NCI-H1048 (cell line): Measurements from ENCODE around the gene TATDN2.
"Not testable (repeated sequence)": the region's sequence is repeated elsewhere in the genome, so short reads cannot be mapped to it uniquely, and the experiment has no call there.

Experiments used
- DNase-seq: peaks from one replicate; lab custom pipeline; 2025; lab: John Stamatoyannopoulos, UW

Gene TATDN2

GRCh38 chr3:10290481-10291176 lies 42.4 kb downstream of the TATDN2 start:
- no peak for DNase-seq

- DNase-seq: no peak
Observed at GRCh38 chr3:10291641-10292040, 43.4 kb downstream of the TATDN2 start.

- DNase-seq: no peak
Observed at GRCh38 chr3:10292505-10293419, 44.5 kb downstream of the TATDN2 start, which contains the start of gene GHRL. GHRL (minus strand) TSS chr3:10292947; CDS start chr3:10290180, 2,767 bp downstream.

GRCh38 chr3:10294030-10294586 lies 45.8 kb downstream of the TATDN2 start:
- no peak for DNase-seq

GRCh38 chr3:10298064-10298463 lies 49.8 kb downstream of the TATDN2 start:
- DNase-seq: not testable (repeated sequence)

- no peak for DNase-seq
Observed at GRCh38 chr3:10299175-10299574, 50.9 kb downstream of the TATDN2 start.

GRCh38 chr3:10299679-10300078 lies 51.4 kb downstream of the TATDN2 start:
- no peak for DNase-seq

GRCh38 chr3:10300087-10300486 lies 51.8 kb downstream of the TATDN2 start:
- DNase-seq: no peak

- DNase-seq: no peak
Observed at GRCh38 chr3:10303105-10303504, 54.8 kb downstream of the TATDN2 start.

- DNase-seq: no peak
Observed at GRCh38 chr3:10303785-10304184, 55.5 kb downstream of the TATDN2 start.

GRCh38 chr3:10304905-10305304 lies 56.6 kb downstream of the TATDN2 start:
- DNase-seq: no peak

- no peak for DNase-seq
Observed at GRCh38 chr3:10305331-10305902, 57.2 kb downstream of the TATDN2 start.

- DNase-seq: no peak
Observed at GRCh38 chr3:10306156-10306555, 57.9 kb downstream of the TATDN2 start.

- DNase-seq: no peak
Observed at GRCh38 chr3:10308678-10309077, 60.4 kb downstream of the TATDN2 start.

GRCh38 chr3:10309736-10310135 lies 61.5 kb downstream of the TATDN2 start:
- no peak for DNase-seq

GRCh38 chr3:10310578-10310977 lies 62.3 kb downstream of the TATDN2 start:
- DNase-seq: no peak

- DNase-seq: no peak
Observed at GRCh38 chr3:10311710-10312109, 63.5 kb downstream of the TATDN2 start.

GRCh38 chr3:10312391-10312790 lies 64.1 kb downstream of the TATDN2 start:
- DNase-seq: no peak

GRCh38 chr3:10312861-10313260 lies 64.6 kb downstream of the TATDN2 start:
- no peak for DNase-seq

GRCh38 chr3:10315101-10315500 lies 66.8 kb downstream of the TATDN2 start:
- no peak for DNase-seq

GRCh38 chr3:10315771-10316344 lies 67.6 kb downstream of the TATDN2 start:
- no peak for DNase-seq

GRCh38 chr3:10317311-10317960 lies 69.2 kb downstream of the TATDN2 start:
- DNase-seq: no peak
